ENCODE data around the gene LYPD3.

GRCh38 chr19:43464134-43464775, 1.2 kb downstream of the LYPD3 start:
- no peak for TF ChIP-seq EP300 (IDR thresholded peaks at IDR 0.05)
- no peak for TF ChIP-seq POLR2A (IDR thresholded peaks at IDR 0.05)
- TF ChIP-seq, protein P1, sequence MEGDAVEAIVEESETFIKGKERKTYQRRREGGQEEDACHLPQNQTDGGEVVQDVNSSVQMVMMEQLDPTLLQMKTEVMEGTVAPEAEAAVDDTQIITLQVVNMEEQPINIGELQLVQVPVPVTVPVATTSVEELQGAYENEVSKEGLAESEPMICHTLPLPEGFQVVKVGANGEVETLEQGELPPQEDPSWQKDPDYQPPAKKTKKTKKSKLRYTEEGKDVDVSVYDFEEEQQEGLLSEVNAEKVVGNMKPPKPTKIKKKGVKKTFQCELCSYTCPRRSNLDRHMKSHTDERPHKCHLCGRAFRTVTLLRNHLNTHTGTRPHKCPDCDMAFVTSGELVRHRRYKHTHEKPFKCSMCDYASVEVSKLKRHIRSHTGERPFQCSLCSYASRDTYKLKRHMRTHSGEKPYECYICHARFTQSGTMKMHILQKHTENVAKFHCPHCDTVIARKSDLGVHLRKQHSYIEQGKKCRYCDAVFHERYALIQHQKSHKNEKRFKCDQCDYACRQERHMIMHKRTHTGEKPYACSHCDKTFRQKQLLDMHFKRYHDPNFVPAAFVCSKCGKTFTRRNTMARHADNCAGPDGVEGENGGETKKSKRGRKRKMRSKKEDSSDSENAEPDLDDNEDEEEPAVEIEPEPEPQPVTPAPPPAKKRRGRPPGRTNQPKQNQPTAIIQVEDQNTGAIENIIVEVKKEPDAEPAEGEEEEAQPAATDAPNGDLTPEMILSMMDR (IDR thresholded peaks at IDR 0.05): no peak
- TF ChIP-seq POLR2AphosphoS5 (IDR thresholded peaks at IDR 0.05): no peak
